CD4-positive, alpha-beta T cell treated with Interleukin-21 for 1 hour (primary cell): ENCODE results near the gene DIAPH1.

ENCODE experiments used
- DNase-seq: peaks from one replicate; pipeline ENCODE4 v3.0.0-alpha.2; 2020

DIAPH1 gene

GRCh38 chr5:141495453-141495811, 123.4 kb downstream of the DIAPH1 start:
- no peak for DNase-seq

DNA sequence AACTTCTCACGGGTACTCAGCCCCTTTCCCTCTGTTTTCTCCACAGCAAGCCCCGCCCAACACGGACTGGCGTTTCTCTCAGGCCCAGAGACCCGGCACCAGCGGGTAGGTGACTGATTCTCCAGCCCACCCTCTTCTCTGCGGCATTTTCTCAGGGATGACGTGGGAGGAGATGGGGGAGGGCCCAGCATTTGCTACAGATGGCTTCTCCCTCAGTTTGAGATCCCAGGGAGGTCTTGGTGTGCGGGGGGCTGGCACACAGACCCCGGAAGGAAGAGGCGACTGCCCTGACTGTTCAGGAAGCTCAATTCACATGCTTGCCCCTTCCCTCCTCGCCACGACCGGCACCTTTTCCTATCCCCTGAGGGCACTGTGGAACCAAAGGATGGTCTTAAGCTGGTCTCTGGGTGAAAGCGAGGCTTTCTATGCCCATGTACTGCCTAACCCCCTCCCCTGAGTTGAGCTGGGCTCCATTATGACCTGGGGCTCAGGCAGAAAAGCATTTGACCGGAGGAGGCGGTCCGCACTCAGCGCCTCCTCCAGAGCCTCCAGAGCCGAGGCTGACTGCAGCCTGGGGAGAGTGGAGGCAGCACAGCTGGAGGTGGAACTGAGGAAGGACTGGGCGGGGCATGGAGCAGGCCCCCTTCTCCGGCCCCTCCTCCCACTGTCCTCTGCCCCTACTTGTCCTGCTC, 123.9 kb downstream of the DIAPH1 start:
- DNase-seq = no peak

DNA sequence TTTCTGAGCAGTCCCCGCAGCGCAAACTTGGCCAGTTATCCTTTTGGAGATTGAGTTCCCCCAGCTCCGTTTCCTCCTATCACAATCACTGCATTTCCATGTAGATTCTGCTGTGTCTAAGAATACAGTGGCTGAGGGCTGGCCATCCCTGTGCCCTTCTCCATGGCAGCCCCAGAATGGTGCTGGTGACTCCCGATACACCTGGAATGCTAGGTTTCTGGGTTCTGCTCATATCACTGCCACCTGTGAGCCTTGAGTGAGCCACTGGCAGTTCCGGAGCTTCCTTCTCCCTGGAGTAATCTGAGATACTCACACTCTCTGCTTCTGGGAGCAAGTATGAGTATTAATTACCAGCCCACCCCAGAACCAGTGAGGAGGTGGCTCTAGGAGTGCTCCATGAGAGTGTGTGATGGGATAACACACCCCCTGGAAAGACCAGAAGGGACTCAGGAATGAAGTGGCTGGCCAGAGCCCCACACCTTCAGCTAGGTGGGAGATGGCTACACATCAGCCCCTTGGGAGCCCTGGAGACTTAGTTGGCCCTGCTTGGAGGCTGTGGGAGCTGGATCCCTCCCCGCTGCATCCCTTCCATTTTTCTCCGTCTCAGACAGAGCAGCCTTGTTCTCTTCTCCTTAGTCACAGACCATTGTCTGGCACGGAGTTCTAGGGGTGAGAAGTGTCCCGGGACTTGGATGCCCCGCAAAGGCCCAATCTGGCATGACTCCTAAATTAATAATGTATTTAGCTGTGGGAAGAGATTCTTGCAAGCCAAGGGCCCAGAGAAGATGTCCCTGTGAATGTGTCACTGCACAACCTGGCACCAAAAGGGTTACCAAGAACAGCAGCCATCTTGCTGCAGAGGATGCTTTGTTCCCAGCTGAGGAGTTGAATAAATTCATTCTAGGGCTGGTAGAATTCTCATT, 125.0 kb downstream of the DIAPH1 start:
- DNase-seq = no peak

- DNase-seq = no peak
Measured at GRCh38 chr5:141492168-141492885, 126.5 kb downstream of the DIAPH1 start.

GRCh38 chr5:141491323-141492167, 127.3 kb downstream of the DIAPH1 start:
- DNase-seq = no peak

GRCh38 chr5:141490771-141491170, 128.0 kb downstream of the DIAPH1 start:
- DNase-seq = no peak

DNA sequence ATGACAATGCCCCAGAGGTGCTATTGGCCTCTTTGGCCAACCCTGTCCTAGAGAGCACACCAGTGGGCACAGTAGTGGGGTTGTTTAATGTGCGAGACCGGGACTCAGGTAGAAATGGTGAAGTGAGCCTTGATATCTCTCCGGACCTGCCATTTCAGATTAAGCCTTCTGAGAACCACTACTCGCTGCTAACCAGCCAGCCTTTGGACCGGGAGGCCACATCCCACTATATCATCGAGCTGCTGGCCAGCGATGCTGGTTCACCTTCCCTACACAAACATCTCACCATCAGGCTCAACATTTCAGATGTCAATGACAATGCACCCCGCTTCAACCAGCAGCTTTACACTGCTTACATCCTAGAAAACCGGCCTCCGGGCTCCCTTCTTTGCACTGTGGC, 128.5 kb downstream of the DIAPH1 start:
- DNase-seq = no peak

- DNase-seq = no peak
Measured at GRCh38 chr5:141489841-141490240, 129.0 kb downstream of the DIAPH1 start.

- no peak for DNase-seq
Measured at GRCh38 chr5:141488591-141489561, 129.9 kb downstream of the DIAPH1 start, which contains the start of gene PCDHGC5. TSS of gene PCDHGC5 (plus strand) at chr5:141489081. CDS start at chr5:141489241, 160 bp downstream.

DNA sequence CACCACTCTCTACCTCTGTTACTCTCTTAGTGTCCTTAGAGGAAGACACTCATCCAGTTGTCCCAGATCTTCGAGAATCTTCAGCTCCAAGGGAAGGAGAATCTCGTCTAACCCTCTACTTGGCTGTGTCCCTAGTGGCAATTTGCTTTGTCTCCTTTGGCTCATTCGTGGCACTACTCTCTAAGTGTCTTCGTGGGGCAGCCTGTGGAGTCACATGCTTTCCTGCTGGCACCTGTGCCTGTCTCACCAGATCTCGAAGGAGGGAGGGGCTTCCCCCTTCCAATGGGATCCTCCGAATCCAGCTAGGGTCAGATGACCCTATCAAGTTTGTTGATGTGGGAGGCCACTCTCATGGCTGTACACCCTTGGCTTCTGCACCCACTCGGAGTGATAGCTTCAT, 131.7 kb downstream of the DIAPH1 start:
- DNase-seq = no peak

DNA sequence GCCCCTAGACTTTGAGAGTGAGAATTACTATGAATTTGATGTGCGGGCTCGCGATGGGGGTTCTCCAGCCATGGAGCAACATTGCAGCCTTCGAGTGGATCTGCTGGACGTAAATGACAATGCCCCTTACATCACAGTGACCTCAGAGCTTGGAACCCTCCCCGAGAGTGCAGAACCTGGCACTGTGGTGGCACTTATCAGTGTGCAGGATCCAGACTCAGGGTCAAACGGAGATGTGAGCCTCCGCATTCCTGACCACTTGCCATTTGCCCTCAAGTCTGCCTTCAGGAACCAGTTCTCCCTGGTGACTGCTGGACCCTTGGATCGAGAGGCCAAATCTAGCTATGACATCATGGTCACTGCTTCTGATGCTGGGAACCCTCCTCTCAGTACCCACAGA, 132.7 kb downstream of the DIAPH1 start:
- no peak for DNase-seq

- DNase-seq = no peak
Measured at GRCh38 chr5:141485321-141486055, 133.3 kb downstream of the DIAPH1 start.

DNA sequence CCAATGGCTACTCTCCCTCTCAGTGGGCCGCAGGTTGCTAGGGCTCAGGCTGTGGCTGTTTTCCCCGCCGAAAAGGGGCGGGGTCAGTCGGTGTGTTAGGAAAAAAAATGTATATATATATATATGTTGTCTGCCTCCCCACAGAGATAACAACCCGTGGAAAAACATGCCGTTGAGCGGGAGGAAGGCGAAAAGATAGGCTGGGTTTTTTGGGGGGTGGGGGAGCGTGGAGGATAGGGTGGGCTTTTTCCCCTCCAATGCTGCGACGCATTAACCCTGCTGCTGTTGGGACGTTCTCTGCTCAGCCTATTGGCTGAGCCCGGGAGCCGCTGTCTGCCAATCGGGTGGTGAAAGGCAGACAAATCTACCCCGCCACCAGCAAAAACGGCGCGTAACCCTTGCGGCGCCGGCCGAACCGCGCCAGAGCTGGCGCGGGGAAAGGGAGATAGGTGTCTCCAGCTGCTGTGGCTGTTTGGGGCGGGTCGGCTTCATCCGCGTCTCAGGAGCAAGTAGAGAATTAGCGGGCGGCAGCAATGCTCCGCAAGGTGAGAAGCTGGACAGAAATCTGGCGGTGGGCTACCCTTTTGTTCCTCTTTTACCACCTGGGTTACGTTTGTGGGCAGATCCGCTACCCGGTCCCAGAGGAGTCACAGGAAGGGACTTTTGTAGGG, 134.0 kb downstream of the DIAPH1 start, which contains the start of gene PCDHGC4:
TSS of gene PCDHGC4 (plus strand) at position 390 of the 671 bp plus-strand sequence. CDS start at position 534, 144 bp downstream.
- no peak for DNase-seq

DNA sequence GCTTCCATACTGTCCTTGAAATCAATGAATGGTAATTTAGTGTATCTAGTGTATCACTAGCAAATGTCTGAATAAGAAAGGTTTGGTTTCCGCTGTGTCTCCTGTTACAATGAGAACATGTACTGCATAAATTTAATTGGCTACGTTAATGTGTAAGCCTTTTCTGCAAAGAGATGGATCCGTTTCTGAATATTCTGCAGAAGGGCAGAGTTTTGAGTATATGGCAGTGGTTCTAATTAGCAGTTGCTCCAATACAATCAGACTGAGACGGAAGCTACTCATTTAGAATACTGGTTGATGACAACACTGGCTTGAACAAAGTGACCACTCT, 134.5 kb downstream of the DIAPH1 start:
- DNase-seq = no peak

DNA sequence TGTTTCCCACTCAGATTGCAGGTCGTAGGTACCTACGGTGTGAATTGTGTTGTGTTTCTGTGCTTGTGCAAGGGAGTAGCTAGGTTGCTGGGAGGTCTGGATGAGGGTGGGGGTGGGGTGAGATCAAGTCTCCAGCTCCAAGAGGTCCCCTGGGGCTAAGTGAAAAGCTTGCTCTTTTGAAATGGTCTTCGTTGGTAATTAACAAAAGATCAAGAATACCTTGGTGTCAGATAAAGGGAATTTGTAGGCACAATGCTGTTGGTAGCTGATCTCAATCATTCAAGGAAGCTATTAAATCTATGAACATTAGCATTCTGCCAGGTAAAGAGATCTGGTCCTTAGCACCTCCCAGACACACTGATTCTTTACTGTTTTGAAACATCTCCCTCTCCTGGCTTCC, 134.9 kb downstream of the DIAPH1 start:
- DNase-seq = no peak

- no peak for DNase-seq
Measured at GRCh38 chr5:141479776-141480175, 139.0 kb downstream of the DIAPH1 start.

GRCh38 chr5:141478321-141478945, 140.4 kb downstream of the DIAPH1 start:
- no peak for DNase-seq

GRCh38 chr5:141477815-141478214, 141.0 kb downstream of the DIAPH1 start:
- DNase-seq = no peak

GRCh38 chr5:141477044-141477575, 141.7 kb downstream of the DIAPH1 start:
- no peak for DNase-seq
